Gastrocnemius medialis (tissue), 4 donors: ENCODE results near the gene PLCXD3. TPM values are rescaled to one million over a fixed set of nuclear protein-coding genes. Genes with fewer than 3 reads are reported as not detected.
"Not testable (repeated sequence)": the region's sequence is repeated elsewhere in the genome, so short reads cannot be mapped to it uniquely, and the experiment has no call there.

Experiments
- ATAC-seq, 2 donors: fragments of 150-250 bp; one replicate each; pipeline ENCODE4 v1.9.1; 2016
- DNase-seq, 2 donors: peaks; one replicate each; pipeline ENCODE4 v3.0.0-alpha.2; 2019
- H3K27ac ChIP-seq, 4 donors: fragments of 200-600 bp; sonication (generic); 1 replicate in 1 of 4; 2 replicates in 3 of 4; pipeline ENCODE4 v1.5.1; 2016 to 2018; ENCODE audit warnings: mild to moderate bottlenecking in 2 of 4, moderate library complexity in 1 of 4
- H3K27me3 ChIP-seq, 3 donors: fragments of 200-600 bp; sonication (generic) in 2 of 3; 1 replicate in 1 of 3; 2 replicates in 2 of 3; pipeline versions ENCODE4 v1.5.1 to v1.6.0; 2016 to 2019; ENCODE audit warnings: mild to moderate bottlenecking in 1 of 3, moderate library complexity in 1 of 3
- H3K36me3 ChIP-seq, 2 donors: fragments of 200-600 bp; sonication (generic) in 1 of 2; one replicate each; pipeline ENCODE4 v1.5.1; 2017 to 2018
- H3K4me1 ChIP-seq, 2 donors: fragments of 200-600 bp; sonication (generic) in 1 of 2; one replicate each; pipeline ENCODE4 v1.5.1; 2016 to 2017; ENCODE audit warnings: mild to moderate bottlenecking in 2 of 2
- H3K4me3 ChIP-seq, 4 donors: fragments of 200-600 bp; sonication (generic) in 3 of 4; 1 replicate in 1 of 4; 2 replicates in 3 of 4; pipeline ENCODE4 v1.5.1; 2016 to 2019; ENCODE audit warnings: mild to moderate bottlenecking in 2 of 4
- H3K9me3 ChIP-seq, 3 donors: fragments of 200-600 bp; sonication (generic) in 2 of 3; 1 replicate in 1 of 3; 2 replicates in 2 of 3; pipeline ENCODE4 v1.5.1; 2016 to 2019
- CTCF ChIP-seq, 5 experiments: fragments of 450-650 bp in 3 of 5; fragments of 200-600 bp in 2 of 5; sonication (generic) in 2 of 5; IDR thresholded peaks in 4 of 5; conservative IDR thresholded peaks in 1 of 5; 1 replicate in 4 of 5; 2 replicates in 1 of 5; pipeline ENCODE4 v1.5.1; 2016 to 2019; ENCODE audit warnings: antibody characterized with exemption in 5 of 5, mild to moderate bottlenecking in 3 of 5, moderate library complexity in 3 of 5
- POLR2A ChIP-seq, 2 donors: fragments of 450-650 bp; IDR thresholded peaks; one replicate each; pipeline ENCODE4 v1.6.1; 2017; ENCODE audit warnings: antibody characterized with exemption in 2 of 2, mild to moderate bottlenecking in 2 of 2, moderate library complexity in 2 of 2
- in situ Hi-C, 4 donors: fragments of 200-750 bp; cut with MboI; loops; one replicate each; pipeline versions ENCODE4 v1.15.0 to v1.8.0; 2017; ENCODE audit warnings: low sequenced_read_pairs in 4 of 4
- intact Hi-C: fragments of 100-400 bp; cut with DNase I; formaldehyde crosslinking; loops from one replicate; pipeline ENCODE4 v1.15.1; 2023; ENCODE audit warnings: low total_unique reads
- total RNA-seq, 4 donors: library from RNA; depleted of rRNA; stranded (reverse); fragments of >200 nt; gene quantifications; one replicate each; pipeline versions ENCODE4 v1.1.0 to v1.2.3, GENCODE V29; 2016

Gene PLCXD3
- total RNA-seq, 4 donors from 2014 or later = 0.49 to 1.2 (median 0.64) TPM

GRCh38 chr5:41503860-41504259 is 6.5 kb downstream of the PLCXD3 start:
- H3K9me3 ChIP-seq = no peaks in the 10 kb centered on the region
- no peaks in the 10 kb centered on the region for H3K27me3 ChIP-seq
- TF ChIP-seq CTCF (IDR thresholded peaks at IDR 0.05 in 4 of 5, conservative IDR thresholded peaks at IDR 0.05 in 1 of 5) = no peak
- TF ChIP-seq POLR2A (IDR thresholded peaks at IDR 0.05) = no peak
- no peak overlapping the region for H3K27ac ChIP-seq
- H3K4me3 ChIP-seq = no peak overlapping the region
- in situ Hi-C loops = no loop called here
- DNase-seq (no peak), ATAC-seq (no peak)
- no peaks in the 10 kb centered on the region for H3K36me3 ChIP-seq
- intact Hi-C loops = no loop called here
- no peaks in the 10 kb centered on the region for H3K4me1 ChIP-seq

- TF ChIP-seq CTCF (IDR thresholded peaks at IDR 0.05 in 4 of 5, conservative IDR thresholded peaks at IDR 0.05 in 1 of 5) = no peak
- TF ChIP-seq POLR2A (IDR thresholded peaks at IDR 0.05) = no peak
- Histone ChIP-seq H3K36me3 (no peaks in the 10 kb centered on the region), H3K9me3 (no peaks in the 10 kb centered on the region), H3K27me3 (no peaks in the 10 kb centered on the region), H3K4me1 (no peaks in the 10 kb centered on the region), H3K4me3 (no peak overlapping the region), H3K27ac (no peak overlapping the region)
- in situ Hi-C loops = no loop called here
- intact Hi-C loops = no loop called here
- DNase-seq = no peak
- no peak for ATAC-seq
These were observed 7.1 kb downstream of the PLCXD3 start for GRCh38 chr5:41503310-41503709.

- ATAC-seq, intact Hi-C loops, H3K4me3 ChIP-seq, H3K27ac ChIP-seq, H3K4me1 ChIP-seq, H3K36me3 ChIP-seq, H3K27me3 ChIP-seq, DNase-seq, in situ Hi-C loops, H3K9me3 ChIP-seq: not testable (repeated sequence)
These were observed 16.8 kb downstream of the PLCXD3 start for GRCh38 chr5:41493490-41494126.

- Histone ChIP-seq H3K36me3 (no peaks in the 10 kb centered on the region), H3K4me1 (no peaks in the 10 kb centered on the region), H3K27me3 (no peaks in the 10 kb centered on the region), H3K27ac (no peak overlapping the region), H3K9me3 (no peaks in the 10 kb centered on the region), H3K4me3 (no peak overlapping the region)
- intact Hi-C loops (no loop called here), in situ Hi-C loops (no loop called here)
- DNase-seq (no peak), ATAC-seq (no peak)
- no peak for TF ChIP-seq POLR2A (IDR thresholded peaks at IDR 0.05)
- TF ChIP-seq CTCF (IDR thresholded peaks at IDR 0.05 in 4 of 5, conservative IDR thresholded peaks at IDR 0.05 in 1 of 5) = no peak
These were observed 24.9 kb downstream of the PLCXD3 start for GRCh38 chr5:41485533-41485932.

- intact Hi-C loops (no loop called here), in situ Hi-C loops (no loop called here)
- TF ChIP-seq CTCF (IDR thresholded peaks at IDR 0.05 in 4 of 5, conservative IDR thresholded peaks at IDR 0.05 in 1 of 5) (no peak), POLR2A (IDR thresholded peaks at IDR 0.05) (no peak)
- Histone ChIP-seq H3K4me3 (no peak overlapping the region), H3K4me1 (no peaks in the 10 kb centered on the region), H3K36me3 (no peaks in the 10 kb centered on the region), H3K27me3 (no peaks in the 10 kb centered on the region), H3K9me3 (no peaks in the 10 kb centered on the region), H3K27ac (no peak overlapping the region)
- ATAC-seq = no peak
- no peak for DNase-seq
These were observed 27.7 kb downstream of the PLCXD3 start for GRCh38 chr5:41482715-41483114.
